GM21360 (cell line): ENCODE measurements around the gene HES1.

Experiments
- ATAC-seq: cut with Tn5 transposase; IDR thresholded peaks from one replicate; pipeline ENCODE4 v1.9.1; 2021; ENCODE audit warnings: mild to moderate bottlenecking, moderate library complexity; ENCODE audit not compliant: unreplicated experiment

HES1 gene

DNA sequence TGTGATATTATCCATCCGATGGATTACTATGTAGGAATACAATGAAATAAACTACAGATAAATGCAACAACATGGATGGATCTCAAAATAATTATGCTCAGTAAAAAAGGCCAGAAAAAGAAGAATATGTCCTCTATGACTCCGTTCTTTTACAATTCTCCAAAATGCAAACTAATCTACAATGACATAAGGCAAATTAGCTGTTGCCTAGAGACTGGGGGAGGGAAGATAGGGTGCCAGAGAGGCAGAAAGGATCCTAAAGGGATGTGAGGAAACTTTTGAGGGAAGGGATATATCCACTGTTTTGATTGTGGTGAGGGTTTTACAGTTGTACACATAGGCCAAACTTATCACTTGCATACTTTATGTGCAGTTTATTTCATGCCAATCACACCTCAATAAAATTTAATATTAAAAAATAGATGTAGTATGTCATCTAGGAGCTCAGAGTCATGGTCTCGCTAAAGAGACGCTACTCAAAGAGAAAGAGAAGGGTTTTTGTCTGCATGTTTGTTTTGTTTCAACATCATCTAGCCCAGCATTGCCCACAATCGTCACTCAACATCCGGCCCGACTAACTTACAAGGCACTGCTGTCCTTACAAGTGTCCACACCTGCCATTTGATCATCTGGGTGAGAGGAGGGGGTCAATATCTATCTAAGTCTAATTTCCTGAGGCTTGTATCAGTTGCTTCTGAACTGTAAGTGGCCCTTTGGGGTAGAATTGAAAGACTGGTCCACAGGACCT is 29.5 kb downstream of the HES1 start:
- no peak for ATAC-seq

DNA sequence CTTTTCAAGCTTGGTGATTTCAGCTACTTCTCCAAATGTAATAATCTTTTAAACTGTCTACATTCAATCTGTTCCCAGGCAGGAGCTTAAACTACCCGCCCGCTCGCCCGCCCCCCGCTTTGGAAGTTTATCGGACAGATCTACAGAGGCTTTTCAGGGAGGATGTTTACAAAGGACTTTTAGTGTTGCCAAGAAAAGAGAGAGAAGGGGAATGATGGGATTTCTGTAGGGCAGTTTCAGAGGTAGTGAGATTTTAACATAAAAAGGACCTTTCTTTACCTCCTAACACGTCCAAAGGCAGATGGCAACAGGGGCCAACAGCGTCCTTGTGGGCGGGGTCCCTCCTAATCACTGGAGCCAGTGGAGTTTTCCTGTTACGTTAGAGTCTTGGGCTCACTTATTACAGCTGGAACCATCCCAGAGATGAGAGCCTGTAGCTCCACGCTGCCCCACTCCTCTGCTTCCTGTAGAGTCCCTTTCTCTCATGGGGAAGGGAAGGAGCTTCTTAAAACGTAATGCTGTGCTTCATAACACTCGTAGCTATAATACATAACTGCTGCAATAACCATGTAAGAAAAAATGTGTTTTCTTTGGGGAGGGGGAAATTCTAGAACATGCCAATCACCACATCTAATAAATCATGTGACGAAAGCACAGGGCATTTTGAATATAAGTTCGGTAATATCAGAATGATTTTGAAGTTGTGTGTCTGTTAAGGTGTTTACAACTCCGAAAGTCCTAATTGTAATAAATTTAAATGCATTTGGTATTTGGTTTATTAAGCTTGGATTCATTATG is 30.9 kb downstream of the HES1 start:
- no peak for ATAC-seq

DNA sequence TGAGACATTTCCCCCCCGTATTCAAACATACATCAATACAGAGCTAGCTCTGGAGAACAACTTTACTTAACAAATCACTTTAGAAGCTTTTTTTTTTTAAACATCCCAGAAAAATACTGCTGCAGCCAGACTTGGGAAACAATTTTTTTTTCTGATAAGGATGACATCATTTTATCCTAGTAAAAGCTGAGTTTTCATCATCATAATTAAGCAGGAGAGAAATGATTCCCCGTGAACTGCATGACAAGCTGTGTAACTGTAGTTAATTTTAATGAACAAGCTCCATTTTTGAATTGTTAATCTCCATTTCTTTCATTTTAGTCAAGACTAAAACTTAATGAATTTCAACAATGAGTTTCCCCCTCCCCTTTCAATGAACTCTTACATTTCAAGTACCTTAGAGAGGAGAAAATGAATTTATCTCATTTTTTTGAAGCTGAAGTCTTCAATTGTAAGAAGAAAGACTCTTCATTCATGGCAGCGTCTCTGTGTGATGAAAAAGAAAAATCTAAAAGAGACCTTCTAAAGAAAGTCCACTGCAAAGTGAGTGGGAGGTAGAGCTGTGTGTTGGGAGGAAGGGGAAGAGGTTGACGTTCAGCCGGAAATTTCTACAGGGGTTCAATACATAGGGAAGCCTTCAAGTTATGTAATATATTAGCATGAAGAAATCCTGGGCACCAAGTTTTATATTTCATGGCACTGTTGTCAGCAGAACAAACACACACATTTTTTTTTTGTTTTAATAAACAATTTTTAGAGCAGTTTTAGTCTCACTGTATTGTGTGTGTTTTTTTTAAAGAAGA is 31.7 kb downstream of the HES1 start:
- ATAC-seq = no peak

DNA sequence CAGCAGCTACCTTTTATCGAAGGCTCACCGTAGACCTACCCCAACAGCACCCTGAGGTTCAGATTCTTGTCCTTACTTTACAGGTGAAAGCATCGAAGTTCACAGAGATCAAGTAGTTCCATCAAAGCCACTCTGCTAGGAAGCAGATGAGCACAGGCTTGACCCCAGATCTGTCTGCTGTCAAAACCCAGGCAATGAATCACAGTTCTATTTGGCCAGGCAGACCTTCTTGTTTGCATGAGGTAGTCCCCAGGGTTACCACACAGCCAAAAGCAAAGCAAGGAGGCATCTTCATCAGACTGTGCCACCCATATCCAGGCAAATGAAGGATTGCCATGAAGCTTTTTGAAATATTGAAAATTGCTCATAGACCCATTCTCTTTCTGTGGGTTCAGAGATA is 33.0 kb downstream of the HES1 start:
- no peak for ATAC-seq

DNA sequence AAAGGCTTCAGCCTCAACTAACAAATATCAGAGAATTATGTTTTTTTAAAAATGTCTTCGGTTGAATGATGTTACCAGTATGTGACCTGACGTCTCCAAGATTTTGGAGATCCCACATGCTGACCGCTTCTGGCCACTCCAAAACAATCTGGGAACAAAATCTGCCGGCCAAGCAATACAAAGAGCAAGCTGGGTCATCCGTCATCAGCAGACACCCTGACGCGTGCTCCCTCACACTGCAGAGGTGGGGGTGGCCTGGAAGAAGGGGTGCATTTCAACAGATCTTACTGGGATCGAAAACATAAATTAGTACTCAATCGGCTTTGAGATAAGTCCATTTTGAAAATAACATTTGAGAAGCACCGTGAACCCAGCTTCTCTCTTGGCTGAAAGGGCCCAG is 33.6 kb downstream of the HES1 start:
- no peak for ATAC-seq

DNA sequence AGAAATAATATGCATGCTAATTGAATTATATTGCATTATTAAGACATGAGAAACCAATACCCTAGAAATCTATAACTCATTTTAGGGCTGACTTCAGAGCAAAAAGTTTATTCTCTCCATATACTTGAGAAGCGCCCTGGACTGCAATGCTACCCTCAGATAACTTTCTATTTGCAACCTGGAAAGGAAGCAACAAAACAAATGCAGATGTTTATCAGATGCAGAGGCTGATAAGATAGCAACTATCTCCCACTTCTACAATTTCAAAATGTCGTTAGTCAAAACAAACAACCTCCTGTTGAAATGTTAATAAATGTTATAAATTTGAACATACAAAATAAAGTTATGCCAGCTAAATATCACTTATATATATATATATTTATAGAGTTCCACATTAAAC is 34.8 kb downstream of the HES1 start:
- ATAC-seq = no peak

DNA sequence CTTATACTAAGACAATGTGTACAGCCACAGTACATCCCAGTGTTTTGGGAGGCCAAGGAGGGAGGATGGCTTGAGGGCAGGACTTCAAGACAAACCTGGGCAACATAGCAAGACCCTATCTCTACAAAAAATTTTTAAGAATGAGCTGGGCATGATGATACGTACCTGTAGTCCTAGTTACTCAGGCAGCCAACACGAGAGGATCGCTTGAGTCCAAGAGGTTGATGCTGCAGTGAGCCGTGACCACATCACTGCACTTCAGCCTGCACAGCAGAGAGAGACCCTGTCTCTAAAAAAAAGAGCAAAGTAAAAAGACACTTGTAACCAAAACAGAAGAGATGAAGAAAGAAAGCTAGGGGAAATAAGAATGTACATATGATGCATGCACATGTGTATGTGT is 38.5 kb downstream of the HES1 start:
- ATAC-seq = no peak

DNA sequence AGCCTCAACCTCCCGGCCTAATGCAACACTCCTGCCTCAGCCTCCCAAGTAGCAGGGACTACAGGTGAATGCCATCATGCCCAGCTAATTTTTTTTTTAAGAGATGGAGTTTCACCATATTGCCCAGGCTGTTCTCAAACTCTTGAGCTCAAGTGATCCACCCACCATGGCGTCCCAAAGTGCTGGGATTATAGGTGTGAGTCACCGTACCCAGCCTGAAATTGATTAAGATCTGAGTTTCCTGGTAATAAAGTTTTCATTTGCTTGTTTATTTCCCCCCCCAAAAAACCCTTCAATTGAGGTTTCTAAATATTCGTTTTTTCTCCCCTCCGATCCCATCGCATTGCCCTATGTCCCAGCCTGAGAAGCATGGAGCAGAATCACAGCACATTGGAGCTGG is 39.0 kb downstream of the HES1 start:
- no peak for ATAC-seq

DNA sequence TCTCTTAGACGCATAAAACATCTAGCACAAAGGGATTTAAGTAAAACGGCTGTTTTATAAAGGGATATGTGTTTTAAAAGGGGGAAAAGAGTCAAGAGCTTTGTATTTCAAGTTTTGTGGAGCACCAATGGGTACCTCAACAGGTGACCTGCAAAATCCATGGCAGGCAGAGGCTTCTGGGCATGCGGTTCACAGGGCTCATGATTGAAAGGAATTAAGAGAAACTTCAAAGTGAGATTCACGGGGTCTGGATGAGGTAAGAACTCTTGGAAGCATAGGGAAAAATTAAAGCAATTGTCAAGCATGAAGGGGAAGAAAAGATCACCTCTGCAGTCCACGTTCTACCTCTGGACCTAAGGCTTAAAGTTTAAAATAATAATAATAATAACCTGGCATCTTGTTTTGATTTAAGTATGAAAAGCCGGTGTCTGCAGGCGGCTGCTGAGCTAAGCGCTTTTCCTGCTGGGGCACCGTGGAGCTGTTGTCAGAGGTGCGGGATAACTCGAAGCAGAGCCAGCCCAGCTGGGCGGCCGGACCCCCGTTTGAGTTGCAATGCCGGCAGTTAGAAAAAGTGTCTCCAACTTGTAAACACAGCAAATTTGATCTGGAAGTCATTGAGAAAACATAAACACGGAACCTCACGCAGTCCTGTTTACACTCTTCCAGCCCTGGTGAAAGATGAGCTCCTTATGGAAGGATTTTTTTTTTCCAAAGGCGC is 40.5 kb downstream of the HES1 start:
- ATAC-seq = no peak

DNA sequence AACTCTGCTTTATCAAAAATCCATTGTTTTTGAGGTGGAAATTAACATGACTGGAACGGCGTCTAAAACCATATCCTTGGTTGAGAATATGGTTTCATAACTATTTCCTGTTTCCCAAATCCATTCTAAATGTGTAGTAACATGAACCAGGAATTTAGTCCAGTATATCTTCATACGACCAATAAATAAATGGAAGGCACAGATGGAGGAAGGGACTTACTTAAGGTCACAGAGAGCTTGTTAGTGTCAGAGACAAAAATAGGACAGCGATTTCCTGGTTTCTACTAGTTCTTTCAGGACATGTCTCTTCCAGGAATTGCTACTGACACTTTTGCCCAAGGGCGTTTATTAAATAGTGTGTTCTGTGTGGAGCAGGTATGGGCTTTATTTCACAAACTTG is 41.2 kb downstream of the HES1 start:
- ATAC-seq = no peak

DNA sequence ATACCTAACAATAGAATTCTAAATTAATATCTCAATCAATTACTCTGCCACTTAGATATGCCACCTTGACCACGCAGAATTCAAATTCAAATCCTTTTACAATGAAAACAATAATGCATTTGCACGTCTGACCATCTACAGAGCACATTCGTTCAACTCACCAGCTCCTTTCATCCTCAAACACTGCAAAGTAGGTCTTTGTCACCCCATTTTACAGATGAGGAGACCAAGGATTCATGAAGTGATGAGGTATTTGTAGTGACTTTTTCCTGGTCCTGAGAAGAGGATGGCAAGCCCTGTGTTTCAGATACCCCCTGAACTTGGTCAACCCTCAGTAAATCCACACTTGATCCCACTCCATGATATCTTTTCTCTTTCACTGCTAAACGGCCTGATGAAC is 42.2 kb downstream of the HES1 start:
- ATAC-seq = no peak

DNA sequence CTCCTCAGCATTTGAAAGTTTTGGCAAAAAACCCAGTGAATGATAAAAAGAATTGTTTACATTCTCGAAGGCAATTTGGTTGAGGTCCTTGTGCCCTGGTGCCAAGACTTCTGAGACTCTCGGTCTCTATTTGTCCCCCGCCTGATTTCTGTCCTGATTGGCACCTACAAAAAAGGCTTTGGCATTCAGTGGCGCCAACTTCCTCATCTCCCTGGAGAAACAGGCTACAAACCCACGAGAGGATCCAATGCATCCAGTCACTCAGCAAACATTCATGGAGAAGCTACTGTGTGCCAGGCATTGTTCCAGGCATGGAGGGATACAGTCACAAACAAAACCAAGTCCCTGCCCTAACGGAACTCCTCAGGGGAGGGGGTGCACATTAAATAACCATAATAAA is 42.7 kb downstream of the HES1 start:
- no peak for ATAC-seq

DNA sequence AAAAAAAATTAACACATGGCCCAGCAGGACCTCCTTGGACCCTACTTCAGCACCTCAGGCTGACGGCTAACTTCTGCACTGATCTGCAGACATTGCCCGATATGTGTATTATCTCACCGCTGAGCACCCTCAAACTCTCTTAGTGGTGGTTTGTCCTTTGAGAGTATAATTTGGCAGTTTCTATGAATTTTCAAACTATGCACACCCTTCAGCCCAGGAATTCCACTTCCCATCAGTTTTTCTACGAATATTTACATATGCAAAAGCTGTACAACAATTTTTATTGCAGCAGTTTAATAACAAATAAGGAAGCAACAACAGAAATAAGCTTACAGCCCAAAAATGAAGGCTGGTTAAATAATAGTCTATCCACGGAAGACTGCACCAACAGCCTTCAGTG is 44.6 kb downstream of the HES1 start:
- no peak for ATAC-seq

DNA sequence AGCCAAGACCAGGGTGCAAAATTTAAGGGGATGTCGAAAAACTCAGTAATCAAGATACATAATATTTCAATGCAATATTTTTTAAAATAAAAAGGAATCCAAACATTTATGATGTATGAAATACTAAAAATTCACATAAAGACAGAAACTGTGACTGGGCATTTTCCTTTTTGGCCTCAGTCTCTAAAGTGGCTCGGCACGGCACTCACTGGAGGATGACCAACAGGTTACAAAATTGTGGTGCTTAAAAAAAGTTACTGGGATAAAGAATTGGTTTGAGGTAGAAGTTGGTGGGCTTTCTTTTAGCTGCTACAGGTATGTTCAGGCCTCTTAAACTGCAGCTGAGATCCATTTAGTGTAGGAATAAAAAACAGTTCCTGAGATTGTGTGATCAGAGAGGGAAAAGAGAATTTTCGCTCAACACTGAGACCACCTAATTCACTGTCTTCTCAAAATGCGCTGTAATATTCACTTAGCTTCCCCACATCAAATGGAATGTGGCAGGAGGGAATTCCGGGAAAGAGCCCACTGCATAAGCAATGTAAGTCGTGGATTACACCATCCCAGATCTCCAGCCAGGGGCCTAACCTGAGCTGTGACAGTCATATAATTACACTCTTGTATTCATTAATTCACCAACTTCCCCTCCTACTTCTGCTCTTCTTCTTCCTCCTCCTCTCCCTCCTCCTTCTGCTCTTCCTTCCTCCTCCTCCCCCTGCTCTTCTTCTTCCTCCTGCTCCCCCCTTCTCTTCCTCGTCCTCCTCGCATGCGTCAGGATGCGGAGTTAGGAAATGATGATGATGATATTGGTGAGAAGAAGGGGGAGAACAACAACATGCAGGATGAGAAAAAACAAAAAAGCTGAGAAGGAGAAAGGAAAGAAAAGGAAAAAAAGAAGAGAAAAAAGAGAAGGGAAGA is 45.9 kb downstream of the HES1 start:
- ATAC-seq = no peak

DNA sequence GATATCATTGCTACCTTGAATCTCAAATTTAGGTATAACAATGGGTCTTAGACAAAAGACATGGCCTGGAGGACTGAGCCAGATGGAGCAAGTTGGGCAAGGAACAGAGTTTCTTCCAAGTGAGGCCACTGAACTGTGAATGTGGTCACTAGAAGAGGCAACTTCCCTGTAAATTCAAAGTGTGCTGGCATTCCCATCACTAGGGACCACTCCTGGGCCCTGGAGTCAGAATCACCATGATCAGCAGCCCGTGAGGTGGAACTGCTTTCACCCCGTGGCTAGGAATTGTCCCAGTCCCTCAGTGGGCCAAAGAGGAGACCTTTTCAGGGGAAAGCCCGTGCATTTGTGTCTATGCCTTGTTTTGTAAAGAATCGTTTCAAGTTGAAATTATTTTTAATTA is 47.3 kb downstream of the HES1 start:
- ATAC-seq = no peak

DNA sequence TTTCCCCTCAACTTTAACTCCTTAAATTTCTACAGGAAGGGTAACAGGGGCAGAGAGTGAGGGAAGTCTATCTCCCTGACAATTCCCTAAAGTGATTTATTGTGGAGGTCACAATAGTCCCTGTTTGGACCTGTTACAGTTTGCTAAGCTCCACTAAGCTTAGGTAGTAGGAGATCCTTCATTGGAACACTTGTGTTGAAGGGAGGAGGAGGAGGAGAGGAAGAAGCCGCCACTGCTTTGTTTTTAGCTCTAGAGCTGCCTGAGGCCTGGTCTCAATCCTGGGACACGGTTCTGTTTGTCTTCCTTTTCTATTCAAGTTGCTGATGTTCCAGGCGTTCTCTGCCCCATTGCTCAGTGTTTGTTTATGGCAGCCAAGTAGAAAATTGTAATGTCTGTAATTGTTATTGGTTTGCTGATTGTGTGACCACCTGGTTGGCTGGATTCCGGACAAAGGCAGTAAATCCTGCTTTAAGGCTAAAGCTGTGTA is 48.4 kb downstream of the HES1 start:
- ATAC-seq = no peak

DNA sequence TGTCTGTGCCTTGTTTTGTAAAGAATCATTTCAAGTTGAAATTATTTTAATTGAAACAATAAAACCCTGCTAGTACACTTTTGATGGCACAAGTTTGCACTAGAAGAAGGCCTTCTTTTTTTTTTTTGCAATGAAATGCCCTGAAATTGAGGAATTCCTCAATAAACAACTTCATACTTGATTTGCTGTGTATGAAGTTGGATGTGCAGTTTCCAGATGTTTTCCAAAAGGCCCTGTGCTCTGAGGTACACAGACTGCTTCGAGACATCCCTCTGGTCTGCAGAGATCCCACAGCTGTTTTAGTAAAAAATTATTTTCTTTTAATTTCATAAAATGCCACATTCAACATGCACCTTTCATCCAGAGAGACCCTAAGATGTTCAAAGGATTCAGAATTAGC is 48.9 kb downstream of the HES1 start:
- no peak for ATAC-seq

DNA sequence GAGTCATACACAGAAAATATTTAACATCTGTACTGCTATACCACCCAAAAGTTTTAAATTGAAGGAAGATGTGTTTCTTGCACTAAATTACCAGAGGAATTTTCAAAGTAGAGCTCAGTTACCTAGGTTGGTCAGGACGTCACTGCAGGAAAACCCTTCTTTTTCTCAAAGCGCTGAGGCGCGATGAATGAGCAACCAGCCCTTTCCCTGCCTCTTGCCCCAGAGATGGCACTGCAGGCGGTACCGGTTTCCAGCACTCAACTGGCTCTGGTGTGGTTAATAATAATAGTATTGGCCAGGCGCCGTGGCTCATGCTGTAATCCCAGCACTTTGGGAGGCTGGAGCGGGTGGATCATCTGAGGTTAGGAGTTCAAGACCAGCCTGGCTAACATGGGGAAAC is 49.3 kb downstream of the HES1 start:
- no peak for ATAC-seq

DNA sequence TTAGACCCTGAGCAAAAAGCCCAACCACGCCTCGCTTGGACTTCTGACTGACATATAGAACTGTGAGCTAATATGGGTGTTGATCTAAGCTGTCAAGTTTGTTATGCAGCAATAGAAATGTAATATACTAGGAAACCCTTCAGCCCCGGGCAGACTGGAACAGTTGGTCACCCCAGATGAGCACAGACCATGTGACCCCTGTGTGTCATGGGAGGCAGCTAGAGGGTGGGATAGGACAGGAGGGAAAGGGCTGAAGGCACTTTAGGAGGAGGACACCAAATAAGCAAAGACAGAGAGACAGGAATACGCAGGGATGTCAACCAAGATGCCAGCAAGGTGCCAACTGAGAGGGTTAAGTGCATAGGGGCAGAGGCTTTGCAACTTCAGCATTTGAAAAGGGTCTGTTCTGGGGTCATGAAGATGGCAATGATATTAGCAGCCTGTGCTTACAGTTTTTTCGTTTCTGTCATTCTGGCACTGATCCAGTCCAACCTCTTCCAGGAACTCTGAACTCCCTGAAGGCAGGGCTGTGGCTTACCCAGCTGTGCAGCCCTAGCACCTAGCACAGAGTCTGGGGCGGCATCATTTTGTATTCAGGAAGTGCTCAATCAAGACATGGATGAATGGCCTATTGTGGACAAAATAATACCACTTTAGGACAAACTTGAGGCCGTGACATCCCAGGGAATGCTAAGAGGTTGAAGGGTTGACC is 51.4 kb downstream of the HES1 start:
- no peak for ATAC-seq
